NCI-H460 (cell line): ENCODE data around the gene TSHZ2. TPM values are rescaled to one million over a fixed set of nuclear protein-coding genes. Genes with fewer than 3 reads are reported as not detected.
A peak's percentile ranks its signal among the peaks of the same experiment; 100 is the strongest.

Experiments
- DNase-seq: peaks from one replicate; pipeline ENCODE4 v3.0.0-alpha.2; 2016; ENCODE audit warnings: low read depth; ENCODE audit errors: extremely low read depth
- total RNA-seq: library from RNA; depleted of rRNA; stranded (reverse); fragments of >200 nt; shearing (Covaris generic); gene quantifications from 2 replicates; pipeline ENCODE4 v1.2.3, GENCODE V29; 2014

Gene TSHZ2
- total RNA-seq, 1 experiment from 2014 or later, result not detected

DNA sequence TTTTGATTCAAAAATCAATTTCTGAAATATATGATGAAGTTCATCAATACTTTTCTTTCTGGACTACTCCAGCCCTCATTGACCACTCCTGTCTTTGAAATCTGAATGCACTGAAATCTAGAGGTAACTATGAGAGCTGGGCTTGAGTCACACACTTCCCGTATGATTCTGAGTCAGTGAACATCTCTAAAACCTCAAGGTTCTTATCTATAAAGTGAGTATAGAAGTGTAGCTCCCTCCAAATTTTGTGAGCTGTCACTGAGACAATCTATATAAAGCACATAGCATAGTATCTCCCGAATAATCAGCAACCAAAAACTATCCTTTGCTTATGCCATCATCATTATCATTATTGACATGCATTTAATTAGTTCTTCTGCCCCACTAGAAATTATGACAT is 182.4 kb downstream of the TSHZ2 start:
- DNase-seq, result no peak

DNA sequence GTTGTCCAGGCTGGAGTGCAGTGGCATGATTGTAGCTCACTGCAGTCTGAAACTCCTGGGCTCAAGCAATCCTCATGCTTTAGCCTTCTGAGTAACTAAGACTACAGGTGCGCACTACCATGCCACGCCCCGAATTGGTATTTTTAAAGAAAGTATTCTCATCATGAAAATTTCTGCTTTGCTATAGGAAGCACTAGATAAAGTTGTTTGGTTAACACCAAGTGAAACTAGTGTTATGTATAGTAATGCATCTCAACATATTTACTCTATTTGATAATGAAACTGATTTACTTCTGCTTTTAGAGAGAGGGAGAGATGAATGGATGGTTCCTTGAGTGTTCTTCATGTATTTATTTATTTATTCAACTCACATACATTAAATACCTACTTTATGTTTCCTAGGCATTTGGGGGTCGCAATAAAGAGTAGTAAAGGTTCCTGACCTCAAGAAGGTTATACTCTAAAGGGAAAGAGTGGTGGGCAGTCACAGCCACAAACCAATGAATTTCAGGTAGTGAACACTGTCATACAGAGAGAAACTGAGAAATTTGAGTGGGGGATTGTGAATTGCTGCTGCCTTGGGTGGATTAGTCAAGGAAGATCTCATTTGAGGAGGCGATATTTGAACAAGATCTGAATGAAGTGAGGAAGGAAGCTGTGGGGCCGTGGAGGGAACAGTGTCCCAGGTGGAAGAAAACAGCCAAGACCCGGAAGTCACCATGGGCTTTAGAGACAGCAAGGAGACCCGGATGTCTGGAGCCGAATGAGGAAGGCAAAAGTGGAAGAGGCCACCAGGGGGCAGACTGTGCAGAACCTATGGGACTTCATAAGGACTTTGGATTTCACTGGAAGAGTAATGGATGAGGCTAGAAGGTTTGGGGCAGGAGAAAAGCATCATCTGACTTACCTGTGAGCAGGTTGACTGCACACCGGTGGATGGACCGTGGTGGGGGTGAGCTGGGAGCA is 185.6 kb downstream of the TSHZ2 start:
- DNase-seq, result peak; percentile 37

DNA sequence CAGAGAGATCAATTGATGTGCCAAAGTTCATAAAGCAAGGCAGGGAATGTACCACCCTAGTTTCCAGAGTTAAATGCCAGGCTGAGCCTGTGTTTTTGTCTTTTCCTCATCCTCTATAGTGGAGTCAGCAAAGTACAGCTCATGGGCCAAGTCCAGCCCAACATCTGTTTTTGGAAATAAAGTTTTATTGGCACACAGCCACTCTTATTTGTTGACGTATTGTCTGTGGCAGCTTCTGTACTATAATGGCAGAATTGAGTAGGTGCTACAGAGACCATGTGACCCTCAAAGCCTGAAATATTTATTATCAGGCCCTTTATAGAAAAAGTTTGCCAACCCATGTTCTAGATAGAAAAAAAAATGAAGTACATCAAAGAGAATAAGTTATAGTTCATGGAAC is 187.0 kb downstream of the TSHZ2 start:
- DNase-seq, result no peak

- no peak for DNase-seq
Measured at GRCh38 chr20:53161073-53161472, 188.9 kb downstream of the TSHZ2 start.

DNA sequence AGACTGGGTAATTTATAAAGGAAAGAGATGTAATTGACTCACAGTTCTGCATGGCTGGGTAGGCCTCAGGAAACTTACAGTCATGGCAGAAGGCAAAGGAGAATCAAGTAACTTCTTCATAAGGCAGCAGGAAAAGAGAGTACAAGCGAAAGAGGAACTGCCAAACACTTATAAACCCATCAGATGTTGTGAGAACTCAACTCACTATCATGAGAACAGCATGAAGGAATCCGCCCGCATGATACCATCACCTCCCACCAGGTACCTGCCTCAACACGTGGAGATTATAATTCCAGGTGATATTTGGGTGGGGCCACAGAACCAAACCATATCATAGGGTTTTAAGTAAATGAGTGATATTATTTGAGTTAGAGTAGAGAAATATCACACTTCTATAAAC is 189.3 kb downstream of the TSHZ2 start:
- DNase-seq, result no peak

DNA sequence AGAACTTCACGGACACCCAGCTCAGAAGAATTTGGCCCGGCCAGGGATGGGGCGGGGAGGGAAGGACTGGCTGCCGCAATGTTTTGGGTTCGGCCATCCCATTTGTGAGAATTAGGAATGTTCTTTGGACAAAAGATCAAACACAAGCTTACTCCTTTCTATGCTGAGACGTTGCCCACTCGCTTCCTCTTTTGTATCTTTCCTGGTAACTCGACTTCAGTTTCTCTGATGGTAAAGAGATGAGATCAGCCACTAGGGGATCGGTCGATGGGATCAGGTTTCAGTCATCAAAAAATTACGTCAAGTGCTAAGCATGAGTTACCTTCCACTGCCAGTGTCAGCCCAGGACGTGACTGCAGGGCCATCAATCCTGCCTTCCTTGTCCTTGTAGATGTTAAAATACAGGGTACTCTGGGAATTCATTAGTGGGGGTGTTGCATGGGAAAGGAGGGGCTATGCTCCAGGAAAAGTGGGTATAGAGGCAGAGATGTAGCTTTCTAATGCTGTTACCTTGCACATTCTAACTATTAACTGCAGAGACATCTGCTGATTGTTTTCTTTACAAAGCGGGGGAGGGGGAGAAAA is 190.2 kb downstream of the TSHZ2 start:
- DNase-seq, result peak; percentile 14

- no peak for DNase-seq
Measured at GRCh38 chr20:53163486-53163885, 191.3 kb downstream of the TSHZ2 start.

- no peak for DNase-seq
Measured at GRCh38 chr20:53164072-53164471, 191.9 kb downstream of the TSHZ2 start.

DNA sequence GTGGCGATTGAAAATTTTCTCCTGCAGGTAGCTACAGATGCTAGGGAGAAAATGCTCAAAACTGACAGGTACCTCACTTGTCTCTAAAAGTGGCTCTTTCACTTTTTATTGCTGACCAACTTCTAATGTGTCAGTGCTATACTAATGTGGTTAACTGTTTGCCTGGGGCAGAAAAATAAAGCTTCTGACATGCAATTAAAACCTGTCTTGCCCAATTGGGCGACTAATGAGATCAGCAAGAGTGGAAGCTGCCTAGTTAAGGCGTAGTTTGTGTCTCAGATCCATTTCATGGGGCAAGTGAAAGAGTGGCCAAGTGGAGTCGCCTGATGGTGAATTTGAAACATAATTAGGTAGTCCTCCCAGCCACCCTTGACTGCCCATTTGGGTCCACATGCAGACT is 193.3 kb downstream of the TSHZ2 start:
- DNase-seq, result no peak

DNA sequence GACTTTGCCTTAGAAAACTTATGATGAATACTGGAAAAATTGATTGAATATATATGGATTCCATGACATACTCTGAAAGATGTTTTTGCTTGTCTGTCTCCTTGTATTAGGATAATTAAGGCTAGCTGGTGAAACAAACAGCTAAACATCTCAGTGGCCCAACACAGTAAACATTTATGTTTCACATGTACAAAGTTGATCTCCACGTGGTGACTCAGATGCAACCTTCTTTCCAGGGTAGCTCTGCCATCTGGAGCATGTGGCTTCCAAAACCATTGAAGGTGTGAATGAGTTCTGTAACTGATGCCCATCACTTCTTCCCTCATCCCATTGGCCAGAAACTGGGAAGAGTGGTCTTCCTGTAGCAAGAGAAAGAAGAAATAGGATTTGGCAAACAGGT is 196.3 kb downstream of the TSHZ2 start:
- no peak for DNase-seq

DNA sequence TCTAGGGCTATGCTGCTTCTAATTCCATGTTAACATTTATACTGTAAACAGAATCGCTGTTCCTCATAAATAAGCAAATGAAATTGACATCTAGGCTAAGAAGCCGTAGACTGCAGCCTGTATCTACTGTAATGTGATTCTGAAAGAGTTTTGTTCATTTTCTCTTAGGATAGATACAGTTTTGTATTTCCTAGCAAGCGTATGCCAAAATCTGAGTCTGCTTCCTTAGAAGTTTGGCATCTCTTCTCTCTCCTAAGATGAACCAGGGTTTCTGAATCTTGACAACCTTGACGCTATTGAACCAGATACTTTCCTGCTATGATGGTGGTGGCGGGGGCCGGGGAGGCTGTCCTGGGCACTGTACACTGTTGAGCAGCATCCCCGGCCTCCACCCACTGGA is 198.0 kb downstream of the TSHZ2 start:
- DNase-seq, result no peak

- DNase-seq, result no peak
Measured at GRCh38 chr20:53171065-53171464, 198.9 kb downstream of the TSHZ2 start.

- no peak for DNase-seq
Measured at GRCh38 chr20:53174454-53174853, 202.3 kb downstream of the TSHZ2 start.

GRCh38 chr20:53175135-53175780 is 203.1 kb downstream of the TSHZ2 start:
- DNase-seq, result no peak

GRCh38 chr20:53176134-53176533 is 204.0 kb downstream of the TSHZ2 start:
- no peak for DNase-seq

- no peak for DNase-seq
Measured at GRCh38 chr20:53177687-53178086, 205.5 kb downstream of the TSHZ2 start.

DNA sequence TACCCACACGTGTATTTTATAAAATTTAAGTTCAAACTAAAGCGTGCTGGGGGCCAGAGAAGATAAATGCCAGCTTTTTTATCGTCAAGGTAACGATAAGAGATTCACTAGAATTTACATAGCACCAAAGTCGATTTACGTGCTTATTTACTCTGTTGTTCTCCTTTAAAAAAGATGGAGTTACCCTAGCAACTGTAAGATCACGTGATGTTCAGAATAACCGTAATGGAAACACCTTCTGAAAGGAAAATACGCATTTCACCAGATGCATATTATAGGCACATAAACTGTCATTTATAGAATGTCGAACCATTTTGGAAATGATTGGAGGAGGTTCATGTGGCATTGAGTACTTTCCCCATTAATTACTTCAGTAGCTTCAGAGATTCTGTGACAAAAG is 207.6 kb downstream of the TSHZ2 start:
- DNase-seq, result no peak

DNA sequence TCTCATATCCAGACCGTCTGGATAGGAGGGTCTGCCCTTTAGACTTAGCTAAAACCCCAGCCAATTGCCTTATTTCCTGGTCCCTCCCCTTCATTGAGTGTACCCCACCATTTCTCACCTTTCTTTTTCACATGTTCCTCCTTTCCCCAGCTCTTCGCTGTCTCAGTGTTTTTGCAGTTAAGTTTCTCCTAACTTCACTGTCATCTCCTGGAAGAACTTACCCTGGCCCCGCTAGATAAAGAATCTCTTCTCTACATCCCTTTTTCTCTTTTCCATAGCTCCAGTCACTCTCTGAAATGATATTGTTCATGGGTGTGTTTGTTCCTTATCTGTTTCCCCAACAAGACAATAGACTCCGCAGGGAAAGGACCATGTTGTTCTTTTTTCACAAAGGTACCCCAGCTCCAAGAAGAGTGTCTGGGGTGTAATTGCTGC is 208.8 kb downstream of the TSHZ2 start:
- no peak for DNase-seq

- DNase-seq, result no peak
Measured at GRCh38 chr20:53181866-53182376, 209.8 kb downstream of the TSHZ2 start.

DNA sequence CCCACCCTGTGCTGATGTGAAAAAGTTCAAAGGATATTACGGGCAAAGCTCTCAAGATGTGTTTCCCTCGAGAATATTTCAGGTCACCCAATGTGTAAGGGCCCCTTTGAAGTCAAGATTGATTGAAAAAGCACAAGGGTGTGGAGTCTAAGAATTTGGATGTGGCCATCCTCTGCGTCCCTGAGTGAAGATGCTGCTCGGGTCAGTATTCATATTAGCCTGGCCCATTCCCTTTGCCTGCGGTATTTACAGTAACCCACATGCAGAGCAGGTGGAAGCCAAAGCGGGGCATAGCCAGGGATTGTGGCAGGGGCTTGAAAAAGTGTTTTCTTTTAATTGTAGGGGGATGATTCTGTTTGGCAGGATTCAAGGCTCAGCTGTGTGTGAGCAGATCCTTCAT is 211.0 kb downstream of the TSHZ2 start:
- no peak for DNase-seq

DNA sequence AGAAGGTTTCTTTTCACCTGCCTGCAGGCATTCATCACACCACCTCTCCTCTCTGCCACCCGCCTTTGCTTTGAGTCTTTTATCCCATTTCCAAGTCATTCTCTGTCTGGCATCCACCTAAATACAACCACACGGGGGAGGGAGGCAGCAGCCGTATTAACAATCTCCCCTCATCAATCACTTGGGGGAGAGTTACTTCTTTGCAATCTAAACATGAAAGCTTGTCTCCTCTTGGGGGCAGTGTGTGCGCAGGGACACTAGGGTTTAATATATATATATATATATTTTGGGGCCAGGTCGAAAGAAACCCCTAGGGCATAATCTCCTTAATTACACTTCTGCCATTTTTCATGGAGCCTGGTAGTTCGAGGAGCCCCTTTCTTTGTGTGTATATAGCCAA is 214.5 kb downstream of the TSHZ2 start:
- DNase-seq, result no peak
